Uterus (tissue), 4 donors: Measurements from ENCODE around the gene PANX1. TPM values are rescaled to one million over a fixed set of nuclear protein-coding genes. Genes with fewer than 3 reads are reported as not detected.

Experiments used
- DNase-seq, 2 donors: peaks; one replicate each; pipeline ENCODE4 v3.0.0-alpha.2; 2019 to 2020
- H3K27ac ChIP-seq, 2 donors: fragments of 200-600 bp; sonication (generic); 1 replicate in 1 of 2; 2 replicates in 1 of 2; pipeline ENCODE4 v1.5.1; 2016 to 2018
- H3K27me3 ChIP-seq, 2 donors: fragments of 200-600 bp; sonication (generic); one replicate each; pipeline ENCODE4 v1.5.1; 2018 to 2019; ENCODE audit warnings: control low read depth in 1 of 2
- H3K36me3 ChIP-seq, 2 donors: fragments of 200-600 bp; sonication (generic); one replicate each; pipeline ENCODE4 v1.5.1; 2019; ENCODE audit warnings: control low read depth in 1 of 2
- H3K4me1 ChIP-seq, 2 donors: fragments of 200-600 bp; sonication (generic); one replicate each; pipeline ENCODE4 v1.5.1; 2018 to 2019; ENCODE audit warnings: control low read depth in 1 of 2
- H3K4me3 ChIP-seq, 2 donors: fragments of 200-600 bp; sonication (generic); 1 replicate in 1 of 2; 2 replicates in 1 of 2; pipeline ENCODE4 v1.5.1; 2018 to 2019; ENCODE audit warnings: mild to moderate bottlenecking in 1 of 2
- H3K9me3 ChIP-seq, 2 donors: fragments of 200-600 bp; sonication (generic); one replicate each; pipeline ENCODE4 v1.5.1; 2019; ENCODE audit warnings: control low read depth in 1 of 2
- POLR2A ChIP-seq, 2 donors: fragments of 450-650 bp; IDR thresholded peaks; one replicate each; pipeline ENCODE4 v1.6.1; 2016; ENCODE audit warnings: antibody characterized with exemption in 2 of 2, mild to moderate bottlenecking in 1 of 2, moderate library complexity in 1 of 2
- intact Hi-C: fragments of 100-400 bp; cut with DNase I; formaldehyde crosslinking; loops from one replicate; pipeline ENCODE4 v1.15.1; 2023; ENCODE audit warnings: low total_unique reads
- total RNA-seq, 4 donors: library from RNA; depleted of rRNA in 3 of 4; stranded (reverse); fragments of >200 nt in 3 of 4; gene quantifications; one replicate each; pipeline versions ENCODE4 v1.1.0 to v1.2.4, GENCODE V29; 2014 to 2023
- TF ChIP-seq, protein P1 (sequence below), 4 experiments: fragments of 200-600 bp in 2 of 4; fragments of 450-650 bp in 2 of 4; sonication (generic) in 2 of 4; IDR thresholded peaks; one replicate each; pipeline ENCODE4 v1.5.1; 2016 to 2019; ENCODE audit warnings: antibody characterized with exemption in 4 of 4, mild to moderate bottlenecking in 2 of 4, moderate library complexity in 1 of 4
- donor health status: DM: yes; HTN: yes; CAD: no.

Gene PANX1
- total RNA-seq, 4 donors from 2014 or later: 4.1 to 37.9 (median 15.1) TPM

DNA sequence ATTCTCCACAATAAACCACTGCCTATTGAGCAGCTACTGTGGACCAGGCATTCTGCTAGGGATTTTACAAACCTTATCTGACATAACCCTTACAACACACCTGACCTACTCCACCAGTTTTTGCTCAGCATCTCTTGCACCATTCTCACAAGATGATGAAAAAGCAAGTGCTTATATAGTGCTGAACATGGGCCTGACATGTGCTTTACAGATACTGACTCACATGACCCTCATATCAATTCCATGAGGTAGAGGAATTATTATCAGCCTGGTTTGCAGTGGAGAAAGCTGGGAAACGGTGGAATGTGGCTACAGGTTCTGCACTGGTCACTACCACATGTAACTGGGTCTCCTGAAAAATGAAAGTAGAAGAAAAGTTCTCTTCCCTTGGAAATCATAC, 37.5 kb upstream of the PANX1 start:
- Histone ChIP-seq H3K4me3 (no peak overlapping the region), H3K9me3 (no peaks in the 10 kb centered on the region), H3K4me1 (no peaks in the 10 kb centered on the region), H3K36me3 (no peaks in the 10 kb centered on the region), H3K27me3 (no peaks in the 10 kb centered on the region), H3K27ac (no peak overlapping the region)
- DNase-seq: no peak
- TF ChIP-seq POLR2A (IDR thresholded peaks at IDR 0.05): no peak
- TF ChIP-seq, protein P1, sequence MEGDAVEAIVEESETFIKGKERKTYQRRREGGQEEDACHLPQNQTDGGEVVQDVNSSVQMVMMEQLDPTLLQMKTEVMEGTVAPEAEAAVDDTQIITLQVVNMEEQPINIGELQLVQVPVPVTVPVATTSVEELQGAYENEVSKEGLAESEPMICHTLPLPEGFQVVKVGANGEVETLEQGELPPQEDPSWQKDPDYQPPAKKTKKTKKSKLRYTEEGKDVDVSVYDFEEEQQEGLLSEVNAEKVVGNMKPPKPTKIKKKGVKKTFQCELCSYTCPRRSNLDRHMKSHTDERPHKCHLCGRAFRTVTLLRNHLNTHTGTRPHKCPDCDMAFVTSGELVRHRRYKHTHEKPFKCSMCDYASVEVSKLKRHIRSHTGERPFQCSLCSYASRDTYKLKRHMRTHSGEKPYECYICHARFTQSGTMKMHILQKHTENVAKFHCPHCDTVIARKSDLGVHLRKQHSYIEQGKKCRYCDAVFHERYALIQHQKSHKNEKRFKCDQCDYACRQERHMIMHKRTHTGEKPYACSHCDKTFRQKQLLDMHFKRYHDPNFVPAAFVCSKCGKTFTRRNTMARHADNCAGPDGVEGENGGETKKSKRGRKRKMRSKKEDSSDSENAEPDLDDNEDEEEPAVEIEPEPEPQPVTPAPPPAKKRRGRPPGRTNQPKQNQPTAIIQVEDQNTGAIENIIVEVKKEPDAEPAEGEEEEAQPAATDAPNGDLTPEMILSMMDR (IDR thresholded peaks at IDR 0.05): no peak
- intact Hi-C loops: no loop called here

DNA sequence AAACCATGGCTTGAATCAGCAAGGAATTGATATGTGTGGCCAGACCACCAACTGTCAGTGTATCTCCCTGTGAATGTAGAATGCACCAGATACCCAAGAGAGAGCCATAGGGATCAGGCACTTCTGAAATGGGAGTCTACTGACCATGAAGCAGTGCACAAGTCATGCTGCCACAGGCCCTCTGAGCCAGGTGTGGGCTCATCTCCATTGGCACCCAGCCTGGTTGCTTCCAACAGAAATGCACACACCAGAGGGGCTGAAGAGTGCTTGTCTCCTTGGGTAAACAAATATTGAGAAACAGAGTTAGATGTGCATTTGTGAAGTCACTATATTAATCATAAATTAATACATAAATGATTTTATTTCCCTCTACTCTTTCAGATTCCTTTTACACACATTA, 28.4 kb upstream of the PANX1 start:
- no peak overlapping the region for H3K4me3 ChIP-seq
- no peak for TF ChIP-seq POLR2A (IDR thresholded peaks at IDR 0.05)
- TF ChIP-seq, protein P1 (IDR thresholded peaks at IDR 0.05): no peak
- H3K27ac ChIP-seq: no peak overlapping the region
- DNase-seq: no peak
- no peaks in the 10 kb centered on the region for H3K27me3 ChIP-seq
- no peaks in the 10 kb centered on the region for H3K36me3 ChIP-seq
- H3K4me1 ChIP-seq: no peaks in the 10 kb centered on the region
- H3K9me3 ChIP-seq: no peaks in the 10 kb centered on the region
- intact Hi-C loops: no loop called here

DNA sequence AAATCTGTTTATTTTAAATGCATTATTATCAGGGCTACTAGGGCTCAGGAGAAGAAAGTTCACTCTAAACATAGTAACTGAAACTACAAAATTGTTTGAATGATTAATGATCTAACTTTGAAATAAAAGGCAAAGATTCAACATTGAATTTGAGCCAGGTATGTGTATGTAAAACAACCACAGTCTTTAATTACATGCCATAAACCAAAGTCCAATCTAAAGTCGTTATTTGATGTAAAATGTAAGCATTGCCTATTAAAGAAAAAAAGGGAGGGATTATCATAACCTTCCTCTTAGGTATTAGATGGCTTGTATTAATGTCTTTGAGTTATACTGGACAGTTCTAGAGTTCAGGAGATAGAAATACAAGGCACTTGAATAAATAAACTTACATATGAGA, 25.2 kb upstream of the PANX1 start:
- TF ChIP-seq POLR2A (IDR thresholded peaks at IDR 0.05): no peak
- TF ChIP-seq, protein P1 (IDR thresholded peaks at IDR 0.05): no peak
- no peak for DNase-seq
- Histone ChIP-seq H3K27me3 (no peaks in the 10 kb centered on the region), H3K36me3 (no peaks in the 10 kb centered on the region), H3K27ac (no peak overlapping the region), H3K4me3 (no peak overlapping the region), H3K4me1 (no peaks in the 10 kb centered on the region), H3K9me3 (no peaks in the 10 kb centered on the region)
- intact Hi-C loops: no loop called here

DNA sequence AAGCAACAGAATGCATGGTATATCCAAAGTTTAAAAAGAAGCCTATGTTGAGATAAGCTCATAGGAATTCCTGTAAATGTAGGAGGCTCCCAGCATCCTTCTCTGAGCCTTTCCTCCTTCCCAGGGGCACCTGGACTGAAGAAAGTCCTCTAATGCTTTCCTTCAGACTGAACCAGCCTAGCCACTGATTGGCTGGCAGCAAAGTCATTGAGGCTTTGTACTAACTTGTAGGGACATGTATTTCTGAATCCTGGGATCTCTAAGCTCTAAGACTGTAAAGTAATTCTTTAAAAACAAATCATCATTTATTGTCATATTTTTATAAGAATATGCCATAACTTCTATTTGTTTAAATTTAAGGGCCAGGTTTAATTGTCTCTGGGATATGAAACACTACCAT, 23.9 kb upstream of the PANX1 start:
- no peak overlapping the region for H3K4me3 ChIP-seq
- intact Hi-C loops: no loop called here
- no peaks in the 10 kb centered on the region for H3K9me3 ChIP-seq
- H3K27me3 ChIP-seq: no peaks in the 10 kb centered on the region
- H3K4me1 ChIP-seq: no peaks in the 10 kb centered on the region
- H3K36me3 ChIP-seq: no peaks in the 10 kb centered on the region
- TF ChIP-seq, protein P1 (IDR thresholded peaks at IDR 0.05): no peak
- TF ChIP-seq POLR2A (IDR thresholded peaks at IDR 0.05): no peak
- no peak for DNase-seq
- H3K27ac ChIP-seq: no peak overlapping the region

DNA sequence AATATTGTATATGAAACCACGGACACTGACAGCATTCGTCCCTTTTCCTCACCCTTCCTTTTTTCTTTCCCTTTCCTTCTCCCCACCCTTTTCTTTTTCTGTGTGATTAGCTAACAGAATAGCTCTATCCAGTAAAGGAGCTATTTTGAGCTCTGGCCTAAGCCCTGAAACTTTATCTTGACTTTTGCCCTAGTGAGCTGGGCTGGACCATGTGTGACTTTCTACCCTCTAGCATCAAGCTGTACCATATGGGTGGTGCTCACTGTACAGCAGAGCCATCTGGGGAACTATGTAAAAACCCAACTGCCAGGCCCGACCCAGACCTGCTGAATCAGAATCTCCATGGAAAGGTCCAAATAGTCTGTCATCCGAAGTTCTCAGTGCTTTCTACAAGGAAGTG, 21.9 kb upstream of the PANX1 start:
- Histone ChIP-seq H3K27me3 (no peaks in the 10 kb centered on the region), H3K36me3 (no peaks in the 10 kb centered on the region), H3K27ac (no peak overlapping the region), H3K4me3 (no peak overlapping the region), H3K9me3 (no peaks in the 10 kb centered on the region), H3K4me1 (no peaks in the 10 kb centered on the region)
- DNase-seq: no peak
- intact Hi-C loops: no loop called here
- TF ChIP-seq POLR2A (IDR thresholded peaks at IDR 0.05): no peak
- TF ChIP-seq, protein P1 (IDR thresholded peaks at IDR 0.05): no peak
